Activated CD8-positive, alpha-beta memory T cell treated with anti-CD3 and anti-CD28 coated beads, Interleukin-2, amount 50 U/mL, for 4 hours (primary cell): ENCODE data around the gene GNAI3.
"Not testable (repeated sequence)": the region's sequence is repeated elsewhere in the genome, so short reads cannot be mapped to it uniquely, and the experiment has no call there.

ENCODE experiments used
- DNase-seq: peaks from one replicate; pipeline ENCODE4 v3.0.0-alpha.2; 2020

The GNAI3 gene

GRCh38 chr1:109639841-109640184 lies 91.4 kb downstream of the GNAI3 start:
- no peak for DNase-seq

GRCh38 chr1:109640285-109640865 lies 92.0 kb downstream of the GNAI3 start:
- peak; percentile 94 for DNase-seq

- DNase-seq: no peak
Measured at GRCh38 chr1:109641078-109641740, 92.8 kb downstream of the GNAI3 start.

- DNase-seq: no peak
Measured at GRCh38 chr1:109641861-109642260, 93.4 kb downstream of the GNAI3 start.

GRCh38 chr1:109642626-109643025 lies 94.2 kb downstream of the GNAI3 start:
- DNase-seq: no peak

- peak; percentile 90 for DNase-seq
Measured at GRCh38 chr1:109643385-109644230, 95.2 kb downstream of the GNAI3 start.

- no peak for DNase-seq
Measured at GRCh38 chr1:109644670-109645069, 96.3 kb downstream of the GNAI3 start.

- DNase-seq: no peak
Measured at GRCh38 chr1:109649491-109649914, 101.1 kb downstream of the GNAI3 start.

- DNase-seq: no peak
Measured at GRCh38 chr1:109650609-109651008, 102.2 kb downstream of the GNAI3 start.

GRCh38 chr1:109652402-109652801 lies 104.0 kb downstream of the GNAI3 start:
- DNase-seq: no peak

GRCh38 chr1:109653306-109653705 lies 104.9 kb downstream of the GNAI3 start:
- DNase-seq: no peak

- DNase-seq: no peak
Measured at GRCh38 chr1:109654519-109654918, 106.1 kb downstream of the GNAI3 start.

GRCh38 chr1:109655615-109656519 lies 107.5 kb downstream of the GNAI3 start, which contains the start of gene GSTM4:
Gene GSTM4, plus strand, starts transcription at chr1:109656099. Its CDS starts 291 bp downstream, at chr1:109656390.
- peak; percentile 63 for DNase-seq

GRCh38 chr1:109657395-109657794 lies 109.0 kb downstream of the GNAI3 start:
- no peak for DNase-seq

- no peak for DNase-seq
Measured at GRCh38 chr1:109657970-109658369, 109.6 kb downstream of the GNAI3 start.

GRCh38 chr1:109658533-109659042 lies 110.2 kb downstream of the GNAI3 start:
- no peak for DNase-seq

- no peak for DNase-seq
Measured at GRCh38 chr1:109659145-109659544, 110.7 kb downstream of the GNAI3 start.

GRCh38 chr1:109659997-109660690 lies 111.7 kb downstream of the GNAI3 start:
- no peak for DNase-seq

GRCh38 chr1:109660691-109661026 lies 112.2 kb downstream of the GNAI3 start:
- DNase-seq: not testable (repeated sequence)

GRCh38 chr1:109661391-109661790 lies 113.0 kb downstream of the GNAI3 start:
- DNase-seq: no peak

GRCh38 chr1:109664671-109665070 lies 116.3 kb downstream of the GNAI3 start:
- no peak for DNase-seq
